HEK293 (cell line): ENCODE measurements around the gene CACUL1.

Experiments used
- CTCF ChIP-seq: fragments of 450-650 bp; formaldehyde crosslinking; IDR thresholded peaks from 2 replicates; pipeline ENCODE4 v1.5.1; 2016; ENCODE audit warnings: missing biosample characterization, missing genetic modification characterization
- PBX3 ChIP-seq: sonication (generic); formaldehyde crosslinking; IDR thresholded peaks from 2 replicates; pipeline ENCODE4 v1.8.1; 2022; ENCODE audit warnings: mild to moderate bottlenecking, moderate library complexity, missing genetic modification reagents
- RBAK ChIP-seq: fragments of 450-650 bp; formaldehyde crosslinking; IDR thresholded peaks from 2 replicates; pipeline ENCODE4 v1.5.1; 2016; ENCODE audit warnings: missing biosample characterization, missing genetic modification characterization
- ZBTB7A ChIP-seq: fragments of 450-650 bp; formaldehyde crosslinking; IDR thresholded peaks from 2 replicates; pipeline ENCODE4 v1.5.1; 2016; ENCODE audit warnings: low read depth, missing biosample characterization, missing genetic modification characterization
- ZNF114 ChIP-seq: fragments of 450-650 bp; formaldehyde crosslinking; IDR thresholded peaks from 2 replicates; pipeline ENCODE4 v1.5.0; 2017; ENCODE audit warnings: missing biosample characterization, missing genetic modification characterization
- ZNF221 ChIP-seq: fragments of 450-650 bp; formaldehyde crosslinking; IDR thresholded peaks from 2 replicates; pipeline ENCODE4 v1.5.1; 2017; ENCODE audit warnings: missing biosample characterization, missing genetic modification characterization, borderline replicate concordance
- ZNF704 ChIP-seq: fragments of 450-650 bp; formaldehyde crosslinking; IDR thresholded peaks from 2 replicates; pipeline ENCODE4 v1.5.1; 2016; ENCODE audit warnings: missing biosample characterization, missing genetic modification characterization
- ZNF837 ChIP-seq: fragments of 450-650 bp; formaldehyde crosslinking; IDR thresholded peaks from 2 replicates; pipeline ENCODE4 v1.5.1; 2016; ENCODE audit warnings: missing biosample characterization, missing genetic modification characterization
- TF ChIP-seq, protein P1 (sequence below): fragments of 450-650 bp; formaldehyde crosslinking; IDR thresholded peaks from 2 replicates; pipeline ENCODE4 v1.5.1; 2017; ENCODE audit warnings: missing biosample characterization, missing genetic modification characterization

DNA sequence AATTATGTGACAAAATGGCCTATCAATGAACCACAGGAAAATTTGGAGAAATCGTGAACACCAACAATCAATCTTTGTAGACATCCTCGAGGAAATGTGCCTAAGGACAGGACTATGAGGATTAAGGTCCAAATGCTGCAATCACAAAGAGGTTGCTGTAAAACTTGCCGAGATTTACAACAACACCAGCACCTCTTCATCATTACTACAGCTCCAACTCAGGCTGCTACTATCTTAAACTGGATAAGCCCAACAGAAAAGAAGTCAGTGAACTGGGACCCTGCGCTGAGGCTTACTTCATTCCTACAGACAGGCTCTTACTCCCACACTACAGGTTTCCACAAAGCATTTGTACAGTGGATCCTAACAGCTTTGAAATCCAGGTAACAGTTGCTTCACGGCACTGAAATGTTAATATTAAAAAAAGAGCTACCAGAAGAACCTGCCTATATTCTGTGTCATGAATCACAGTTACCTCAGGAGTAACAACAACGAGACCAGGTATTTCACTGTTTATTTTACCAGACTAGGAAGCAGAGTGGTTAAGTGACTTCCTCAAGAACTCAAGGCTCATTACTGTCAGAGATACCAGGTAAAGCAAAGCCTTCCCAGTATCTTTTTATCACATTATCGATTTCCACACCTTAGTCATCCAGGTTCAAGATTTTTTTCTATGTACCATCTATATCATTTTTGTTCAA, 23.9 kb downstream of the CACUL1 start:
- TF ChIP-seq, protein P1, sequence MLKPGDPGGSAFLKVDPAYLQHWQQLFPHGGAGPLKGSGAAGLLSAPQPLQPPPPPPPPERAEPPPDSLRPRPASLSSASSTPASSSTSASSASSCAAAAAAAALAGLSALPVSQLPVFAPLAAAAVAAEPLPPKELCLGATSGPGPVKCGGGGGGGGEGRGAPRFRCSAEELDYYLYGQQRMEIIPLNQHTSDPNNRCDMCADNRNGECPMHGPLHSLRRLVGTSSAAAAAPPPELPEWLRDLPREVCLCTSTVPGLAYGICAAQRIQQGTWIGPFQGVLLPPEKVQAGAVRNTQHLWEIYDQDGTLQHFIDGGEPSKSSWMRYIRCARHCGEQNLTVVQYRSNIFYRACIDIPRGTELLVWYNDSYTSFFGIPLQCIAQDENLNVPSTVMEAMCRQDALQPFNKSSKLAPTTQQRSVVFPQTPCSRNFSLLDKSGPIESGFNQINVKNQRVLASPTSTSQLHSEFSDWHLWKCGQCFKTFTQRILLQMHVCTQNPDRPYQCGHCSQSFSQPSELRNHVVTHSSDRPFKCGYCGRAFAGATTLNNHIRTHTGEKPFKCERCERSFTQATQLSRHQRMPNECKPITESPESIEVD (tag by site-specific recombination): no peak
- TF ChIP-seq CTCF (tag by site-specific recombination) (no peak), RBAK (tag by site-specific recombination) (no peak), ZNF114 (tag by site-specific recombination) (no peak), ZNF704 (no peak), ZBTB7A (tag by site-specific recombination) (no peak), ZNF837 (tag by site-specific recombination) (no peak), ZNF221 (tag by site-specific recombination) (no peak), PBX3 (CRISPR knock-in tag) (no peak)
